GM12878 (cell line): ENCODE data around the gene INO80D. TPM values are rescaled to one million over a fixed set of nuclear protein-coding genes. Genes with fewer than 3 reads are reported as not detected.

Experiments used
- ATAC-seq: fragments of 200-7000 bp; cut with Tn5 transposase; 3 replicates; pipeline ENCODE4 v1.9.1; 2020; ENCODE audit warnings: mild to moderate bottlenecking, moderate library complexity
- BruUV-seq: library from RNA; stranded (reverse); fragments of 400-500 nt; replicated peaks from 2 replicates; lab custom pipeline; 2021; lab: Mats Ljungman, UMichigan
- CTCF ChIA-PET: fragments of 300-600 bp; sonication (Branson Sonifier 250); formaldehyde crosslinking; extraction: SDS; loops from one replicate; lab custom pipeline; 2021; ENCODE audit warnings: inconsistent platforms; lab: Yijun Ruan, JAX
- POLR2A ChIA-PET: fragments of 350-600 bp; formaldehyde crosslinking; extraction: SDS; loops from one replicate; lab custom pipeline; 2021; ENCODE audit warnings: inconsistent platforms; lab: Charles Lee
- RAD21 ChIA-PET: fragments of 300-600 bp; sonication (Branson Sonifier 250); formaldehyde crosslinking; loops from one replicate; lab custom pipeline; 2023; ENCODE audit warnings: antibody characterized with exemption; ENCODE audit not compliant: unreplicated experiment; lab: Charles Lee
- SMC1A ChIA-PET: fragments of 300-600 bp; sonication (Branson Sonifier 250); formaldehyde crosslinking; loops from one replicate; lab custom pipeline; 2023; ENCODE audit not compliant: unreplicated experiment, uncharacterized antibody; lab: Charles Lee
- DNase-seq: peaks from one replicate; pipeline ENCODE4 v3.0.0-alpha.2; 2011; ENCODE audit warnings: low read depth, low spot score
- FAIRE-seq: peaks from 3 replicates; lab custom pipeline; 2011; peaks lifted over from hg19 to GRCh38; lab: Jason Lieb, UNC
- H2AFZ ChIP-seq: 2 replicates; pipeline ENCODE4 v1.6.0; 2011; ENCODE audit warnings: low read depth, low read length, control low read depth; ENCODE audit not compliant: control insufficient read depth
- H3K27ac ChIP-seq: 2 replicates; pipeline ENCODE4 v1.5.1; 2011; ENCODE audit warnings: control low read depth; ENCODE audit not compliant: control insufficient read depth, insufficient read depth
- H3K27me3 ChIP-seq, 2 experiments: replicated peaks in 1 of 2; 2 replicates each; pipeline versions ENCODE4 v1.6.0 to v1.6.1; 2011; ENCODE audit warnings: low read length in 1 of 2; ENCODE audit not compliant: control insufficient read depth in 2 of 2, insufficient read depth in 2 of 2
- H3K36me3 ChIP-seq, 2 experiments: 2 replicates each; pipeline ENCODE4 v1.5.1; 2011; ENCODE audit warnings: low read length in 1 of 2; ENCODE audit not compliant: control insufficient read depth in 2 of 2, insufficient read depth in 2 of 2
- H3K4me1 ChIP-seq: 2 replicates; pipeline ENCODE4 v1.6.1; 2011; ENCODE audit warnings: mild to moderate bottlenecking, low read length, moderate library complexity, mixed read lengths; ENCODE audit not compliant: control insufficient read depth, insufficient read depth
- H3K4me2 ChIP-seq: 2 replicates; pipeline ENCODE4 v1.6.0; 2011; ENCODE audit warnings: control low read depth; ENCODE audit not compliant: control insufficient read depth, insufficient read depth
- H3K4me3 ChIP-seq: fragments of 200-600 bp; sonication (generic); 2 replicates; pipeline ENCODE4 v1.5.1; 2016
- H3K79me2 ChIP-seq: 2 replicates; pipeline ENCODE4 v1.6.0; 2011; ENCODE audit warnings: low read length; ENCODE audit not compliant: control insufficient read depth, insufficient read depth
- H3K9ac ChIP-seq: 2 replicates; pipeline ENCODE4 v1.8.0; 2011; ENCODE audit warnings: low read length, control low read depth, mixed read lengths; ENCODE audit not compliant: control insufficient read depth, insufficient read depth
- H3K9me3 ChIP-seq: replicated peaks from 3 replicates; pipeline ENCODE4 v1.5.1; 2011; ENCODE audit warnings: mild to moderate bottlenecking, low read length; ENCODE audit not compliant: control insufficient read depth, insufficient read depth
- H4K20me1 ChIP-seq: 2 replicates; pipeline ENCODE4 v1.6.0; 2011; ENCODE audit not compliant: control insufficient read depth, insufficient read depth
- ASH2L ChIP-seq: fragments of 300-600, 200-600 bp; sonication (generic); IDR thresholded peaks from 2 replicates; pipeline ENCODE4 v1.6.1; 2017; ENCODE audit warnings: low read depth, mild to moderate bottlenecking, borderline replicate concordance
- BCLAF1 ChIP-seq: fragments of 450-650 bp; IDR thresholded peaks from 2 replicates; pipeline ENCODE4 v1.6.1; 2017; ENCODE audit warnings: antibody characterized with exemption, mild to moderate bottlenecking, moderate library complexity
- CBX5 ChIP-seq: sonication (generic); IDR thresholded peaks from 2 replicates; pipeline ENCODE4 v1.6.1; 2016; ENCODE audit warnings: low read depth, moderate library complexity, mild to moderate bottlenecking, inconsistent platforms
- DPF2 ChIP-seq: fragments of 450-650 bp; IDR thresholded peaks from 2 replicates; pipeline ENCODE4 v1.6.1; 2017; ENCODE audit warnings: mild to moderate bottlenecking
- IRF4 ChIP-seq: IDR thresholded peaks from 2 replicates; pipeline ENCODE4 v1.6.1; 2011; ENCODE audit warnings: low read depth, low read length
- JUND ChIP-seq: IDR thresholded peaks from 2 replicates; pipeline ENCODE4 v1.6.1; 2012; ENCODE audit warnings: low read depth, mild to moderate bottlenecking, low read length, improper control_type of control experiment, moderate library complexity
- MAX ChIP-seq: IDR thresholded peaks from 2 replicates; pipeline ENCODE4 v1.6.1; 2012; ENCODE audit warnings: low read depth, low read length, improper control_type of control experiment
- MYC ChIP-seq: IDR thresholded peaks from 2 replicates; pipeline ENCODE4 v1.6.1; 2011; ENCODE audit warnings: mild to moderate bottlenecking, low read length, moderate library complexity, inconsistent platforms; ENCODE audit not compliant: insufficient read depth, insufficient replicate concordance, insufficient read length, severe bottlenecking
- NBN ChIP-seq: fragments of 450-650 bp; IDR thresholded peaks from 2 replicates; pipeline ENCODE4 v1.6.1; 2016
- POLR2AphosphoS2 ChIP-seq: IDR thresholded peaks from 2 replicates; pipeline ENCODE4 v1.6.1; 2011; ENCODE audit warnings: low read depth, mild to moderate bottlenecking, low read length, improper control_type of control experiment, moderate library complexity
- RCOR1 ChIP-seq: conservative IDR thresholded peaks from 2 replicates; pipeline ENCODE4 v1.6.1; 2012; ENCODE audit warnings: low read depth, low read length, improper control_type of control experiment
- STAT3 ChIP-seq: IDR thresholded peaks from 2 replicates; pipeline ENCODE4 v1.6.1; 2011; ENCODE audit warnings: low read depth, low read length, improper control_type of control experiment
- TBL1XR1 ChIP-seq: IDR thresholded peaks from 2 replicates; pipeline ENCODE4 v1.6.1; 2012; ENCODE audit warnings: low read depth, low read length, improper control_type of control experiment
- ZBED1 ChIP-seq: IDR thresholded peaks from 2 replicates; pipeline ENCODE4 v1.6.1; 2016; ENCODE audit warnings: borderline replicate concordance
- ZNF24 ChIP-seq: fragments of 450-650 bp; IDR thresholded peaks from 2 replicates; pipeline ENCODE4 v1.6.1; 2017; ENCODE audit warnings: antibody characterized with exemption, mild to moderate bottlenecking
- ZNF274 ChIP-seq: IDR thresholded peaks from one replicate; pipeline ENCODE4 v1.8.0; 2011; ENCODE audit not compliant: insufficient read length, insufficient read depth
- WGBS: methylation state at CpG from one replicate; pipeline ENCODE4 v1.1.6; 2016; ENCODE audit warnings: low lambda C conversion rate; ENCODE audit not compliant: insufficient replicate concordance, insufficient coverage; ENCODE audit errors: missing lambda C conversion rate; 5-methylcytosine and 5-hydroxymethylcytosine counted together
- in situ Hi-C: fragments of 300-500 bp; cut with MboI; formaldehyde crosslinking; loops from 9 replicates; pipeline ENCODE4 v1.14.3; 2018; ENCODE audit warnings: mixed read lengths
- intact Hi-C: fragments of 100-400 bp; cut with micrococcal nuclease; formaldehyde crosslinking; loops from one replicate; pipeline ENCODE4 v1.14.2; 2022; ENCODE audit not compliant: unreplicated experiment
- polyA plus RNA-seq, 11 experiments: library from polyadenylated mRNA; depleted of rRNA in 4 of 11; unstranded in 6 of 11; stranded (reverse) in 5 of 11; fragments of >200 nt; fragmentation: Nextera tagmentation in 4 of 11; fragmentation: Illumina TruSeq in 1 of 11; extraction: Ambion mirVana in 4 of 11; extraction: Trizol in 1 of 11; gene quantifications; 1 replicate in 1 of 11; 2 replicates in 10 of 11; pipeline versions ENCODE4 v1.2.1 to v1.2.3, GENCODE V29; 2011 to 2016; ENCODE audit warnings: inconsistent platforms in 2 of 11, missing spikeins in 2 of 11, low read depth in 1 of 11
- total RNA-seq, 4 experiments: library from RNA; depleted of rRNA in 3 of 4; stranded (reverse); fragments of >200 nt in 3 of 4; fragmentation: Illumina TruSeq in 1 of 4; extraction: Trizol in 1 of 4; gene quantifications; 2 replicates each; pipeline versions ENCODE4 v1.2.1 to v1.2.3, GENCODE V29; 2013 to 2021

Gene INO80D
- total and polyA plus RNA-seq, 10 of the 15 experiments (the other 5 are each of a cell fraction or from before 2014, with no cell fraction given), result 0.73 to 16.3 (median 4.7) TPM

- no peak for TF ChIP-seq CBX5
- TF ChIP-seq, all 136 proteins: peak for 0
Observed at GRCh38 chr2:206063635-206064034, 22.3 kb downstream of the INO80D start (continued).

GRCh38 chr2:206062724-206063123 lies 23.2 kb downstream of the INO80D start:
- FAIRE-seq, result no peak
- WGBS, result 93% methylated on average over 7 of the region's 7 CpGs
- ChIA-PET SMC1A (no interaction called here), POLR2A (no interaction called here), CTCF (no interaction called here), RAD21 (no interaction called here)
- no peaks in the 10 kb centered on the region for H4K20me1 ChIP-seq
- peaks cover 16% of the 10 kb centered on the region for H3K79me2 ChIP-seq
- H2AFZ ChIP-seq, result no peak overlapping the region
- H3K36me3 ChIP-seq, result peaks cover 0 to 12% of the 10 kb centered on the region in 2 experiments; a peak in 3 of 4 replicates
- H3K9me3 ChIP-seq, result peaks cover 1% of the 10 kb centered on the region; the same call in 1 of the 3 replicates
- TF ChIP-seq MYC (no peak), NBN (no peak), DPF2 (no peak), ZNF274 (no peak), ZBED1 (no peak), ASH2L (no peak), RCOR1 (no peak), IRF4 (no peak), ZNF24 (no peak), JUND (no peak), MAX (no peak), BCLAF1 (no peak), STAT3 (no peak), POLR2AphosphoS2 (no peak), TBL1XR1 (no peak)
- no peak for ATAC-seq
- no peak overlapping the region for H3K9ac ChIP-seq
- no peak for DNase-seq
- in situ Hi-C loops (no loop called here), intact Hi-C loops (no loop called here)
- H3K4me1 ChIP-seq, result peaks cover 4% of the 10 kb centered on the region; the same call in 1 of the 2 replicates
- no TSS peak for BruUV-seq
- H3K27ac ChIP-seq, result no peak overlapping the region
- H3K27me3 ChIP-seq, result no peaks in the 10 kb centered on the region
- no peak overlapping the region for H3K4me3 ChIP-seq
- H3K4me2 ChIP-seq, result no peak overlapping the region
